SK-N-SH (cell line): ENCODE measurements around the gene TGM2. TPM values are rescaled to one million over a fixed set of nuclear protein-coding genes. Genes with fewer than 3 reads are reported as not detected.

Experiments
- CTCF ChIA-PET: fragments of 300-600, 350-600 bp; formaldehyde crosslinking; extraction: SDS; loops from one replicate; lab custom pipeline; 2021; lab: Yijun Ruan, JAX
- POLR2A ChIA-PET: fragments of 350-600 bp; sonication (Branson Sonifier 250); formaldehyde crosslinking; extraction: SDS; loops from one replicate; lab custom pipeline; 2020; ENCODE audit warnings: antibody characterized with exemption, inconsistent platforms; lab: Yijun Ruan, JAX
- DNase-seq: peaks from one replicate; pipeline ENCODE4 v3.0.0; 2012
- H2AFZ ChIP-seq: fragments of 200-600 bp; sonication (generic); 2 replicates; pipeline ENCODE4 v1.8.1; 2016; ENCODE audit warnings: antibody characterized with exemption, mild to moderate bottlenecking, low read depth
- H3F3A ChIP-seq: fragments of 200-600 bp; sonication (generic); replicated peaks from 2 replicates; pipeline ENCODE3; 2016; ENCODE audit warnings: antibody characterized with exemption, mild to moderate bottlenecking; ENCODE audit not compliant: insufficient read depth
- H3K27ac ChIP-seq, 2 experiments: fragments of 200-500 bp in 1 of 2; fragments of 200-600 bp in 1 of 2; sonication (Bioruptor generic) in 1 of 2; sonication (generic), shearing (Covaris generic) in 1 of 2; 2 replicates each; pipeline versions ENCODE4 v1.5.1 to v1.6.1; 2014 to 2016; ENCODE audit warnings: low read depth in 2 of 2, inconsistent platforms in 1 of 2, low read length in 1 of 2, mild to moderate bottlenecking in 1 of 2, mixed read lengths in 1 of 2
- H3K27me3 ChIP-seq: fragments of 200-600 bp; sonication (generic), shearing (Covaris generic); 2 replicates; pipeline ENCODE4 v1.6.1; 2016; ENCODE audit warnings: mixed run types; ENCODE audit not compliant: insufficient read depth
- H3K36me3 ChIP-seq, 2 experiments: fragments of 200-500 bp in 1 of 2; fragments of 200-600 bp in 1 of 2; sonication (Bioruptor generic) in 1 of 2; sonication (generic) in 1 of 2; replicated peaks in 1 of 2; 2 replicates each; pipeline versions ENCODE3 to v1.5.1; 2014 to 2016; ENCODE audit warnings: low read length in 1 of 2, mild to moderate bottlenecking in 1 of 2; ENCODE audit not compliant: insufficient read depth in 2 of 2, control insufficient read depth in 1 of 2
- H3K4me1 ChIP-seq, 2 experiments: fragments of 200-500 bp in 1 of 2; fragments of 200-600 bp in 1 of 2; sonication (Bioruptor generic) in 1 of 2; sonication (generic), shearing (Covaris generic) in 1 of 2; 2 replicates each; pipeline versions ENCODE4 v1.5.1 to v1.6.1; 2014 to 2016; ENCODE audit warnings: low read depth in 1 of 2, low read length in 1 of 2, mixed run types in 1 of 2; ENCODE audit not compliant: insufficient read depth in 2 of 2, control insufficient read depth in 1 of 2
- H3K4me2 ChIP-seq: fragments of 200-600 bp; sonication (generic), shearing (Covaris generic); 2 replicates; pipeline ENCODE4 v1.6.1; 2017; ENCODE audit warnings: mixed run types
- H3K4me3 ChIP-seq, 2 experiments: fragments of 200-500 bp in 1 of 2; fragments of 200-600 bp in 1 of 2; sonication (Bioruptor generic) in 1 of 2; sonication (generic), shearing (Covaris generic) in 1 of 2; 2 replicates each; pipeline versions ENCODE4 v1.5.1 to v1.8.1; 2014 to 2016; ENCODE audit warnings: low read depth in 2 of 2, inconsistent platforms in 1 of 2, low read length in 1 of 2, mild to moderate bottlenecking in 1 of 2, mixed read lengths in 1 of 2, moderate library complexity in 1 of 2
- H3K79me2 ChIP-seq: fragments of 200-600 bp; sonication (generic); 2 replicates; pipeline ENCODE4 v1.8.1; 2017; ENCODE audit warnings: mild to moderate bottlenecking; ENCODE audit not compliant: insufficient read depth
- H3K9ac ChIP-seq: fragments of 200-600 bp; sonication (generic); 2 replicates; pipeline ENCODE4 v1.6.1; 2017; ENCODE audit warnings: mixed run types
- H3K9me2 ChIP-seq: fragments of 200-600 bp; sonication (generic); 2 replicates; pipeline ENCODE4 v1.6.1; 2017; ENCODE audit warnings: mixed run types
- H3K9me3 ChIP-seq: fragments of 200-600 bp; sonication (generic); 2 replicates; pipeline ENCODE4 v1.6.1; 2017; ENCODE audit warnings: mixed run types, mild to moderate bottlenecking, moderate library complexity
- H4K20me1 ChIP-seq: fragments of 200-600 bp; sonication (generic); 2 replicates; pipeline ENCODE4 v1.6.1; 2017; ENCODE audit warnings: mild to moderate bottlenecking, mixed run types; ENCODE audit not compliant: insufficient read depth
- EP300 ChIP-seq, 2 experiments: IDR thresholded peaks; 2 replicates each; pipeline versions ENCODE4 v1.4.0 to v1.6.1; 2012; ENCODE audit warnings: borderline replicate concordance in 1 of 2, low read depth in 1 of 2, low read length in 1 of 2
- FOSL2 ChIP-seq: IDR thresholded peaks from 2 replicates; pipeline ENCODE4 v1.4.0; 2012; ENCODE audit warnings: low read depth, mild to moderate bottlenecking, moderate library complexity, borderline replicate concordance
- FOXM1 ChIP-seq: IDR thresholded peaks from 2 replicates; pipeline ENCODE4 v1.4.0; 2012; ENCODE audit warnings: low read depth, mild to moderate bottlenecking
- JUND ChIP-seq: IDR thresholded peaks from 2 replicates; pipeline ENCODE4 v1.4.0; 2012
- MXI1 ChIP-seq: IDR thresholded peaks from 2 replicates; pipeline ENCODE4 v1.6.1; 2012; ENCODE audit warnings: mild to moderate bottlenecking, low read depth, low read length, improper control_type of control experiment
- NRF1 ChIP-seq: IDR thresholded peaks from 2 replicates; pipeline ENCODE4 v1.6.1; 2012; ENCODE audit warnings: low read depth, mild to moderate bottlenecking, low read length
- RFX5 ChIP-seq: IDR thresholded peaks from 2 replicates; pipeline ENCODE4 v1.6.1; 2012; ENCODE audit warnings: mild to moderate bottlenecking, improper control_type of control experiment, low read length
- SMC3 ChIP-seq: IDR thresholded peaks from 2 replicates; pipeline ENCODE4 v1.6.1; 2012; ENCODE audit warnings: low read depth, low read length, improper control_type of control experiment
- TEAD4 ChIP-seq: IDR thresholded peaks from 2 replicates; pipeline ENCODE4 v1.4.0; 2012; ENCODE audit warnings: mild to moderate bottlenecking, borderline replicate concordance; ENCODE audit not compliant: insufficient read depth
- WGBS: methylation state at CpG from one replicate; pipeline ENCODE4 v1.1.6; 2017; ENCODE audit warnings: low lambda C conversion rate; 5-methylcytosine and 5-hydroxymethylcytosine counted together
- polyA plus RNA-seq, 3 experiments: library from polyadenylated mRNA; depleted of rRNA; stranded (reverse); fragments of >200 nt; gene quantifications; 2 replicates each; pipeline ENCODE4 v1.2.3, GENCODE V29; 2012
- TF ChIP-seq, protein P1 (sequence below): IDR thresholded peaks from 2 replicates; pipeline ENCODE4; 2012
- TF ChIP-seq, protein P2 (sequence below): IDR thresholded peaks from 2 replicates; pipeline ENCODE4 v1.6.1; 2012; ENCODE audit warnings: mild to moderate bottlenecking, low read depth, low read length, moderate library complexity

TGM2 gene
- polyA plus RNA-seq, 1 of the 3 experiments (the other 2 are of a cell fraction) = 676 TPM

DNA sequence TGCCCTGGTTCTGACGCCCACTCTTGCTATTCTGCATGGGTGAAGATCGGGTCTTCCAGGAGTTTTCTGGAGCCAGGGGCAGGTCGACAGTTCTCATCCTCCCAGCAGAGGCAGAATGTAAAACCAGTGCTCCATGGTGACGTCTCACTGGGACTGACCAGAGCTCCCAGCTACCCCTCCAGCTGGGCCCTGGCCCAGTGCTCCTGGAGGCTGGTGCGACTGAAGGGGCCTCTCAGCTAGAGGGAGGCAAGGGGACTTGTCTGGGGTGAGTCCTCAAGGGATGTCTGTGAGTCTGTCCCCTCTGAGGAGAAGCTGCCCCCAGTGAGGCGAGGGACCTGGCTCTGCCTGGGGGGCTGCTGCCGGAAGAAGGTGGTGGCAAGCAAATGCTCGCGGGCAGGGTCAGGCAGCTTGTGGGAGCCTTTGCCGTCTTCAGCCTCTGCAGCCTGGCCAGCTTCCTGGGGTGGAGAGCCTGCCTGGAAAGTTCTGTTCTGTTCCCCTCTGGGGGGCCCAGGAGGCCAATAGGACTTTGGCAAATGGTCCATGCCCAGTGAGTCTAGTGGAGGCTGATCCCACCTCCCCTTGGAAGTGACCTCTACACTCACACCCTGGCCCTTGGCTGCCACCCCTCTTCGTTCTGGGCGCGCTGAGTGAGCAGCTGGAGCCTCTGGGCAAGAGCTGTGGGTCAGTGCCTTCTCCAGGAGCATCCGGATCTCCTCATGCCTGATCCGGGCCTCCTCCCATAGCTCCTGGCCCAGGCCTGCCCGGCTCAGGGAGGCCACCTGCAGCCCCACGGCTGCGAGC, 47.9 kb upstream of the TGM2 start:
- CTCF ChIA-PET = interaction anchor here (1.1 to 9.4 kb wide), 6 partner anchors 8 to 196 kb away, joined by 3 to 95 read pairs (median 4); no protein-coding TSS in a partner anchor
- WGBS = 91% methylated on average over 6 of the region's 18 CpGs
- POLR2A ChIA-PET = no interaction called here

More for the DNA sequence above, 47.9 kb upstream of the TGM2 start:
- H3F3A ChIP-seq = peaks cover 10% of the 10 kb centered on the region
- no peaks in the 10 kb centered on the region for H4K20me1 ChIP-seq
- no peak overlapping the region for H3K9ac ChIP-seq
- H3K9me3 ChIP-seq = no peaks in the 10 kb centered on the region
- no peak for DNase-seq
- no peak overlapping the region for H3K4me3 ChIP-seq
- H3K4me1 ChIP-seq = peaks cover 13 to 28% of the 10 kb centered on the region in 2 experiments; a peak in 3 of 4 replicates
- TF ChIP-seq, protein P1, sequence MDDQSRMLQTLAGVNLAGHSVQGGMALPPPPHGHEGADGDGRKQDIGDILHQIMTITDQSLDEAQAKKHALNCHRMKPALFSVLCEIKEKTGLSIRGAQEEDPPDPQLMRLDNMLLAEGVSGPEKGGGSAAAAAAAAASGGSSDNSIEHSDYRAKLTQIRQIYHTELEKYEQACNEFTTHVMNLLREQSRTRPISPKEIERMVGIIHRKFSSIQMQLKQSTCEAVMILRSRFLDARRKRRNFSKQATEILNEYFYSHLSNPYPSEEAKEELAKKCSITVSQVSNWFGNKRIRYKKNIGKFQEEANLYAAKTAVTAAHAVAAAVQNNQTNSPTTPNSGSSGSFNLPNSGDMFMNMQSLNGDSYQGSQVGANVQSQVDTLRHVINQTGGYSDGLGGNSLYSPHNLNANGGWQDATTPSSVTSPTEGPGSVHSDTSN = no peak
- TF ChIP-seq SMC3 = no peak
- TF ChIP-seq MXI1 = no peak
- TF ChIP-seq FOXM1 = no peak
- no peak for TF ChIP-seq TEAD4
- TF ChIP-seq, protein P2, sequence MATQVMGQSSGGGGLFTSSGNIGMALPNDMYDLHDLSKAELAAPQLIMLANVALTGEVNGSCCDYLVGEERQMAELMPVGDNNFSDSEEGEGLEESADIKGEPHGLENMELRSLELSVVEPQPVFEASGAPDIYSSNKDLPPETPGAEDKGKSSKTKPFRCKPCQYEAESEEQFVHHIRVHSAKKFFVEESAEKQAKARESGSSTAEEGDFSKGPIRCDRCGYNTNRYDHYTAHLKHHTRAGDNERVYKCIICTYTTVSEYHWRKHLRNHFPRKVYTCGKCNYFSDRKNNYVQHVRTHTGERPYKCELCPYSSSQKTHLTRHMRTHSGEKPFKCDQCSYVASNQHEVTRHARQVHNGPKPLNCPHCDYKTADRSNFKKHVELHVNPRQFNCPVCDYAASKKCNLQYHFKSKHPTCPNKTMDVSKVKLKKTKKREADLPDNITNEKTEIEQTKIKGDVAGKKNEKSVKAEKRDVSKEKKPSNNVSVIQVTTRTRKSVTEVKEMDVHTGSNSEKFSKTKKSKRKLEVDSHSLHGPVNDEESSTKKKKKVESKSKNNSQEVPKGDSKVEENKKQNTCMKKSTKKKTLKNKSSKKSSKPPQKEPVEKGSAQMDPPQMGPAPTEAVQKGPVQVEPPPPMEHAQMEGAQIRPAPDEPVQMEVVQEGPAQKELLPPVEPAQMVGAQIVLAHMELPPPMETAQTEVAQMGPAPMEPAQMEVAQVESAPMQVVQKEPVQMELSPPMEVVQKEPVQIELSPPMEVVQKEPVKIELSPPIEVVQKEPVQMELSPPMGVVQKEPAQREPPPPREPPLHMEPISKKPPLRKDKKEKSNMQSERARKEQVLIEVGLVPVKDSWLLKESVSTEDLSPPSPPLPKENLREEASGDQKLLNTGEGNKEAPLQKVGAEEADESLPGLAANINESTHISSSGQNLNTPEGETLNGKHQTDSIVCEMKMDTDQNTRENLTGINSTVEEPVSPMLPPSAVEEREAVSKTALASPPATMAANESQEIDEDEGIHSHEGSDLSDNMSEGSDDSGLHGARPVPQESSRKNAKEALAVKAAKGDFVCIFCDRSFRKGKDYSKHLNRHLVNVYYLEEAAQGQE = no peak
- no peak for TF ChIP-seq NRF1
- no peak for TF ChIP-seq EP300 (IDR thresholded peaks at IDR 0.05; ENCODE audit: borderline replicate concordance in 1 of 2, low read depth in 1 of 2, low read length in 1 of 2)
- TF ChIP-seq JUND = no peak
- no peak for TF ChIP-seq FOSL2
- no peak for TF ChIP-seq RFX5
- H3K4me2 ChIP-seq = no peak overlapping the region
- no peaks in the 10 kb centered on the region for H3K79me2 ChIP-seq
- H2AFZ ChIP-seq = no peak overlapping the region
- H3K27ac ChIP-seq = no peak overlapping the region
- no peaks in the 10 kb centered on the region for H3K36me3 ChIP-seq
- no peaks in the 10 kb centered on the region for H3K9me2 ChIP-seq
- H3K27me3 ChIP-seq = no peaks in the 10 kb centered on the region
